K562 (cell line): ENCODE results near the gene DESI1. TPM values are rescaled to one million over a fixed set of nuclear protein-coding genes. Genes with fewer than 3 reads are reported as not detected.

ENCODE experiments used
- ATAC-seq: fragments of 200-7000 bp; cut with Tn5 transposase; 3 replicates; pipeline ENCODE4 v1.9.1; 2020; ENCODE audit warnings: moderate library complexity
- BruUV-seq: library from RNA; stranded (reverse); fragments of 400-500 nt; replicated peaks from 2 replicates; lab custom pipeline; 2021; lab: Mats Ljungman, UMichigan
- CTCF ChIA-PET: fragments of 300-600 bp; formaldehyde crosslinking; extraction: SDS; loops from one replicate; lab custom pipeline; 2021; ENCODE audit warnings: low intra/inter-chr PET ratio; lab: Yijun Ruan, JAX
- POLR2A ChIA-PET: fragments of 300-600, 350-650 bp; sonication (Branson Sonifier 250); formaldehyde crosslinking; extraction: SDS; loops from one replicate; lab custom pipeline; 2021; ENCODE audit warnings: antibody characterized with exemption, inconsistent platforms; lab: Yijun Ruan, JAX
- DNase-seq, 4 experiments: peaks; one replicate each; pipeline versions ENCODE4 v3.0.0 to v3.0.0-alpha.2; 2011 to 2018; ENCODE audit warnings: low spot score in 3 of 4, mixed read lengths in 3 of 4; ENCODE audit errors: extremely low read depth in 1 of 4
- FAIRE-seq: peaks from 2 replicates; lab custom pipeline; 2011; peaks lifted over from hg19 to GRCh38; lab: Jason Lieb, UNC
- H2AFZ ChIP-seq: 2 replicates; pipeline ENCODE4 v1.6.0; 2011; ENCODE audit warnings: low read depth, low read length, control low read depth, inconsistent platforms
- H3K27ac ChIP-seq: fragments of 200-600 bp; 3 replicates; pipeline ENCODE4 v1.8.0; 2011; ENCODE audit warnings: low read depth, mild to moderate bottlenecking, control low read depth, inconsistent platforms, low read length, moderate library complexity, mixed read lengths; ENCODE audit errors: extremely low read depth
- H3K27me3 ChIP-seq, 2 experiments: fragments of 300-600 bp in 1 of 2; 2 replicates in 1 of 2; 3 replicates in 1 of 2; pipeline versions ENCODE4 v1.6.0 to v1.8.0; 2011; ENCODE audit warnings: inconsistent platforms in 2 of 2, low read length in 2 of 2, mild to moderate bottlenecking in 1 of 2, mixed read lengths in 1 of 2, moderate library complexity in 1 of 2; ENCODE audit not compliant: control insufficient read depth in 2 of 2, insufficient read depth in 2 of 2
- H3K36me3 ChIP-seq: fragments of 300-600 bp; 3 replicates; pipeline ENCODE4 v1.8.0; 2011; ENCODE audit warnings: mild to moderate bottlenecking, low read length, inconsistent platforms; ENCODE audit not compliant: control insufficient read depth, insufficient read depth
- H3K4me1 ChIP-seq, 2 experiments: fragments of 200-600 bp in 1 of 2; replicated peaks in 1 of 2; 2 replicates in 1 of 2; 3 replicates in 1 of 2; pipeline versions ENCODE4 v1.5.1 to v1.8.0; 2011; ENCODE audit warnings: inconsistent platforms in 2 of 2, low read length in 2 of 2, mild to moderate bottlenecking in 1 of 2, mixed read lengths in 1 of 2, moderate library complexity in 1 of 2; ENCODE audit not compliant: control insufficient read depth in 2 of 2, insufficient read depth in 2 of 2
- H3K4me2 ChIP-seq: 2 replicates; pipeline ENCODE4 v1.6.1; 2011; ENCODE audit warnings: low read length, control low read depth, inconsistent platforms, mixed read lengths; ENCODE audit not compliant: insufficient read depth
- H3K4me3 ChIP-seq: fragments of 200-600 bp; sonication (generic), shearing (Covaris generic); 2 replicates; pipeline ENCODE4 v1.5.1; 2016; ENCODE audit warnings: control low read depth, inconsistent platforms
- H3K79me2 ChIP-seq: fragments of 200-600 bp; 3 replicates; pipeline ENCODE4 v1.8.0; 2011; ENCODE audit warnings: low read length, inconsistent platforms; ENCODE audit not compliant: control insufficient read depth, insufficient read depth
- H3K9ac ChIP-seq, 2 experiments: 2 replicates each; pipeline versions ENCODE4 v1.6.0 to v1.6.1; 2011; ENCODE audit warnings: low read depth in 2 of 2, low read length in 2 of 2, control low read depth in 1 of 2, inconsistent platforms in 1 of 2, mild to moderate bottlenecking in 1 of 2, mixed read lengths in 1 of 2; ENCODE audit not compliant: insufficient read depth in 1 of 2
- H3K9me1 ChIP-seq: one replicate; pipeline ENCODE4 v1.6.0; 2011; ENCODE audit warnings: inconsistent platforms, mild to moderate bottlenecking, low read length, moderate library complexity; ENCODE audit not compliant: control insufficient read depth, insufficient read depth
- H3K9me3 ChIP-seq: replicated peaks from 2 replicates; pipeline ENCODE4 v1.5.1; 2011; ENCODE audit warnings: low read depth, low read length, inconsistent platforms; ENCODE audit not compliant: control insufficient read depth, insufficient read depth
- H4K20me1 ChIP-seq: replicated peaks from 2 replicates; pipeline ENCODE4 v1.6.1; 2011; ENCODE audit warnings: low read length, inconsistent platforms, mixed read lengths; ENCODE audit not compliant: control insufficient read depth, insufficient read depth
- BRF1 ChIP-seq: IDR thresholded peaks from 3 replicates; pipeline ENCODE4 v1.6.1; 2011; ENCODE audit warnings: borderline replicate concordance, mild to moderate bottlenecking; ENCODE audit not compliant: insufficient read length; ENCODE audit errors: extremely low read depth
- CBX5 ChIP-seq: IDR thresholded peaks from 2 replicates; pipeline ENCODE4 v1.6.1; 2014; ENCODE audit warnings: low read depth, borderline replicate concordance
- CREM ChIP-seq: IDR thresholded peaks from 2 replicates; pipeline ENCODE4 v1.6.1; 2014; ENCODE audit warnings: antibody characterized with exemption, low read depth
- HDAC8 ChIP-seq: fragments of 450-650 bp; IDR thresholded peaks from 2 replicates; pipeline ENCODE4 v1.6.1; 2016; ENCODE audit warnings: mild to moderate bottlenecking, missing genetic modification characterization, moderate library complexity, missing compliant biosample characterization
- MCM7 ChIP-seq, 2 experiments: fragments of 450-650 bp; IDR thresholded peaks; 2 replicates each; pipeline ENCODE4 v1.6.1; 2016 to 2018
- MTA2 ChIP-seq: fragments of 450-650 bp; IDR thresholded peaks from 2 replicates; pipeline ENCODE4 v1.6.1; 2016; ENCODE audit warnings: low read depth
- NFRKB ChIP-seq: fragments of 450-650 bp; IDR thresholded peaks from 2 replicates; pipeline ENCODE4 v1.6.1; 2016; ENCODE audit warnings: low read depth
- NR2C1 ChIP-seq, 2 experiments: fragments of 450-650 bp; IDR thresholded peaks; 2 replicates each; pipeline ENCODE4 v1.6.1; 2017; ENCODE audit warnings: mild to moderate bottlenecking in 2 of 2, antibody characterized with exemption in 1 of 2, inconsistent platforms in 1 of 2, missing compliant biosample characterization in 1 of 2, missing genetic modification characterization in 1 of 2
- POLR2B ChIP-seq: fragments of 450-650 bp; IDR thresholded peaks from 2 replicates; pipeline ENCODE4 v1.6.1; 2018; ENCODE audit warnings: low read depth; ENCODE audit not compliant: partially characterized antibody
- RFX1 ChIP-seq: fragments of 450-650 bp; IDR thresholded peaks from 2 replicates; pipeline ENCODE4 v1.6.1; 2016; ENCODE audit warnings: mild to moderate bottlenecking, moderate library complexity
- SAFB ChIP-seq: fragments of 200-400 bp; formaldehyde crosslinking; IDR thresholded peaks from 2 replicates; pipeline ENCODE4 v1.6.1; 2017; ENCODE audit warnings: low read depth, low read length, borderline replicate concordance
- TRIM24 ChIP-seq, 2 experiments: fragments of 450-650 bp; IDR thresholded peaks; 2 replicates each; pipeline ENCODE4 v1.6.1; 2016
- XRCC5 ChIP-seq: fragments of 200-400 bp; formaldehyde crosslinking; IDR thresholded peaks from 2 replicates; pipeline ENCODE4 v1.6.1; 2017; ENCODE audit warnings: low read depth, mild to moderate bottlenecking, low read length
- ZNF217 ChIP-seq: sonication (generic); formaldehyde crosslinking; IDR thresholded peaks from 2 replicates; pipeline ENCODE4 v1.8.0; 2022; ENCODE audit warnings: mild to moderate bottlenecking, missing genetic modification reagents
- whole genome bisulfite sequencing: fragments of 100-300 bp; shearing (Covaris generic); methylation state at CpG from one replicate; pipeline ENCODE4 v1.1.6; 2016; ENCODE audit warnings: low coverage, mixed read lengths; ENCODE audit not compliant: insufficient coverage; ENCODE audit errors: missing lambda C conversion rate; 5-methylcytosine and 5-hydroxymethylcytosine counted together
- in situ Hi-C: fragments of 300-500 bp; cut with MboI; formaldehyde crosslinking; loops from 4 replicates; pipeline ENCODE4 v1.15.0; 2018; ENCODE audit warnings: inconsistent platforms, mixed read lengths
- intact Hi-C: fragments of 100-400 bp; cut with micrococcal nuclease; formaldehyde crosslinking; loops from 2 replicates; pipeline ENCODE4 v1.14.2; 2022
- polyA plus RNA-seq, 8 experiments: library from polyadenylated mRNA; depleted of rRNA in 4 of 8; stranded (reverse) in 5 of 8; unstranded in 3 of 8; fragments of >200 nt; fragmentation: Nextera tagmentation in 2 of 8; fragmentation: Illumina TruSeq in 1 of 8; extraction: Ambion mirVana in 2 of 8; extraction: Trizol in 1 of 8; gene quantifications; 2 replicates each; pipeline versions ENCODE4 v1.2.1 to v1.2.3, GENCODE V29; 2011 to 2014; ENCODE audit warnings: inconsistent platforms in 1 of 8, missing spikeins in 1 of 8
- total RNA-seq, 7 experiments: library from RNA; depleted of rRNA in 6 of 7; stranded (reverse); fragments of >200 nt in 6 of 7; fragmentation: Illumina TruSeq in 2 of 7; extraction: Trizol in 2 of 7; gene quantifications; 2 replicates each; pipeline versions ENCODE4 v1.2.1 to v1.2.3, GENCODE V29; 2011 to 2021; ENCODE audit warnings: low replicate concordance in 1 of 7
- TF ChIP-seq, protein P1 (sequence below): sonication (generic); formaldehyde crosslinking; IDR thresholded peaks from 2 replicates; pipeline ENCODE4 v1.8.0; 2022; ENCODE audit warnings: mild to moderate bottlenecking, missing genetic modification reagents
- TF ChIP-seq, protein P2 (sequence below): fragments of 250-450 bp; sonication (Bioruptor Pico); IDR thresholded peaks from 2 replicates; pipeline ENCODE4 v1.5.0; 2021; ENCODE audit warnings: mild to moderate bottlenecking, borderline replicate concordance

The DESI1 gene
- total and polyA plus RNA-seq, 9 of the 15 experiments (the other 6 are each of a cell fraction or from before 2014, with no cell fraction given), result 7.2 to 45.9 (median 29.8) TPM

DNA sequence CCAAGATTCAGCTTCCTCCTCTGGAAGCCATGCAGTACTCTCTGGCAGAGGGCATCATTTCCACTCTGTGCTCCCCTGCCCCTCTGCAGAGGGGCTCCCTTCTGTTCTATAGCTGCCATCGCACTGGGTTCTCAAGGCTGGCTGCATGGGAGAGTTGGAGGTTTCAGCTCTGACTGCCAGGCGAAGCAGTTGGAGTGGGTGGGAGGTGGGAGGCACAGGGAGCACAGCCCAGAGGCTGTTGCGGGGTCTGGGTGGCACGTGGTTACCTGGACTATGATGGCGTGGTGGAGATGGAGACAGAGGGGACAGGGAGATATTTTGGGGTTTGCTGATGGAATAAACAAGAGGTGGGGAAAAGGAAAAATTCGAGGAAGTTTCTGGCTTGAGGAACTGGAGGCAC, 36.0 kb downstream of the DESI1 start:
- H3K4me2 ChIP-seq, result no peak overlapping the region
- H3K27ac ChIP-seq, result no peak overlapping the region
- TF ChIP-seq POLR2B (no peak), HDAC8 (no peak), ZNF217 (CRISPR knock-in tag) (no peak), NFRKB (no peak), CREM (no peak), MCM7 (IDR thresholded peaks at IDR 0.05) (no peak), NR2C1 (IDR thresholded peaks at IDR 0.05) (no peak), NR2C1 (tag; IDR thresholded peaks at IDR 0.05) (no peak), RFX1 (no peak), CBX5 (no peak), MTA2 (no peak), TRIM24 (IDR thresholded peaks at IDR 0.05) (no peak), SAFB (no peak), XRCC5 (no peak), BRF1 (no peak)
- TF ChIP-seq, protein P1, sequence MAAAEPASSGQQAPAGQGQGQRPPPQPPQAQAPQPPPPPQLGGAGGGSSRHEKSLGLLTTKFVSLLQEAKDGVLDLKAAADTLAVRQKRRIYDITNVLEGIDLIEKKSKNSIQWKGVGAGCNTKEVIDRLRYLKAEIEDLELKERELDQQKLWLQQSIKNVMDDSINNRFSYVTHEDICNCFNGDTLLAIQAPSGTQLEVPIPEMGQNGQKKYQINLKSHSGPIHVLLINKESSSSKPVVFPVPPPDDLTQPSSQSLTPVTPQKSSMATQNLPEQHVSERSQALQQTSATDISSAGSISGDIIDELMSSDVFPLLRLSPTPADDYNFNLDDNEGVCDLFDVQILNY (CRISPR knock-in tag), result no peak
- TF ChIP-seq, protein P2, sequence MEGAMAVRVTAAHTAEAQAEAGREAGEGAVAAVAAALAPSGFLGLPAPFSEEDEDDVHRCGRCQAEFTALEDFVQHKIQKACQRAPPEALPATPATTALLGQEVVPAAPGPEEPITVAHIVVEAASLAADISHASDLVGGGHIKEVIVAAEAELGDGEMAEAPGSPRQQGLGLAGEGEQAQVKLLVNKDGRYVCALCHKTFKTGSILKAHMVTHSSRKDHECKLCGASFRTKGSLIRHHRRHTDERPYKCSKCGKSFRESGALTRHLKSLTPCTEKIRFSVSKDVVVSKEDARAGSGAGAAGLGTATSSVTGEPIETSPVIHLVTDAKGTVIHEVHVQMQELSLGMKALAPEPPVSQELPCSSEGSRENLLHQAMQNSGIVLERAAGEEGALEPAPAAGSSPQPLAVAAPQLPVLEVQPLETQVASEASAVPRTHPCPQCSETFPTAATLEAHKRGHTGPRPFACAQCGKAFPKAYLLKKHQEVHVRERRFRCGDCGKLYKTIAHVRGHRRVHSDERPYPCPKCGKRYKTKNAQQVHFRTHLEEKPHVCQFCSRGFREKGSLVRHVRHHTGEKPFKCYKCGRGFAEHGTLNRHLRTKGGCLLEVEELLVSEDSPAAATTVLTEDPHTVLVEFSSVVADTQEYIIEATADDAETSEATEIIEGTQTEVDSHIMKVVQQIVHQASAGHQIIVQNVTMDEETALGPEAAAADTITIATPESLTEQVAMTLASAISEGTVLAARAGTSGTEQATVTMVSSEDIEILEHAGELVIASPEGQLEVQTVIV, result no peak
- no peaks in the 10 kb centered on the region for H3K9me3 ChIP-seq
- in situ Hi-C loops (no loop called here), intact Hi-C loops (loop anchor here (5.0 kb wide), 1 partner anchor 43 kb away; the partner anchor contains the start of gene POLR3H)
- no peaks in the 10 kb centered on the region for H3K9me1 ChIP-seq
- H3K4me1 ChIP-seq, result peaks cover 11 to 14% of the 10 kb centered on the region in 2 experiments; a peak in 4 of 5 replicates
- no peak overlapping the region for H3K4me3 ChIP-seq
- H2AFZ ChIP-seq, result no peak overlapping the region
- no TSS peak for BruUV-seq
- no peak for ATAC-seq
- WGBS, result 84% methylated on average over 5 of the region's 6 CpGs
- peaks cover 13% of the 10 kb centered on the region for H3K79me2 ChIP-seq
- H3K27me3 ChIP-seq, result no peaks in the 10 kb centered on the region
- DNase-seq, result no peak
- no peaks in the 10 kb centered on the region; the same call in 1 of the 2 replicates for H4K20me1 ChIP-seq
- ChIA-PET CTCF (no interaction called here), POLR2A (interaction anchor here (0.6 kb wide), 1 partner anchor 11 kb away, joined by 3 read pairs; no protein-coding TSS in a partner anchor)
- peak overlapping the region in 1 of 2 experiments; percentile 32; a peak in 1 of 4 replicates for H3K9ac ChIP-seq
- no peak for FAIRE-seq
- peaks cover 11% of the 10 kb centered on the region; the same call in 2 of the 3 replicates for H3K36me3 ChIP-seq
